GM18951 (cell line): ENCODE data around the gene NPIPA3.
"Not testable (repeated sequence)": the region's sequence is repeated elsewhere in the genome, so short reads cannot be mapped to it uniquely, and the experiment has no call there.

Experiments used
- POLR2A ChIP-seq: IDR thresholded peaks from 4 replicates; pipeline ENCODE4 v1.6.1; 2011; ENCODE audit warnings: mild to moderate bottlenecking; ENCODE audit not compliant: insufficient read length, insufficient read depth; ENCODE audit errors: extremely low read depth
- in situ Hi-C: fragments of 300-500 bp; cut with MboI; formaldehyde crosslinking; loops from one replicate; pipeline ENCODE4 v1.12.0; 2022; ENCODE audit warnings: low sequenced_read_pairs, mixed read lengths, inconsistent platforms; ENCODE audit not compliant: unreplicated experiment

The NPIPA3 gene

GRCh38 chr16:14703156-14704011, at the start of gene NPIPA3:
NPIPA3 (plus strand) TSS chr16:14703411; CDS start chr16:14708944, 5,533 bp downstream.
- in situ Hi-C loops = not testable (repeated sequence)

GRCh38 chr16:14658063-14658462, 45.1 kb upstream of the NPIPA3 start:
- in situ Hi-C loops = no loop called here
- TF ChIP-seq POLR2A = peak; percentile 27

GRCh38 chr16:14667347-14668266, 35.6 kb upstream of the NPIPA3 start:
- no peak for TF ChIP-seq POLR2A
- in situ Hi-C loops = no loop called here

GRCh38 chr16:14668556-14669223, 34.5 kb upstream of the NPIPA3 start:
- TF ChIP-seq POLR2A = no peak
- in situ Hi-C loops = no loop called here

GRCh38 chr16:14669776-14670175, 33.4 kb upstream of the NPIPA3 start:
- no peak for TF ChIP-seq POLR2A
- in situ Hi-C loops = no loop called here

- TF ChIP-seq POLR2A = no peak
- in situ Hi-C loops = no loop called here
Measured at GRCh38 chr16:14672403-14672971, 30.7 kb upstream of the NPIPA3 start.

GRCh38 chr16:14676633-14677032, 26.6 kb upstream of the NPIPA3 start:
- no peak for TF ChIP-seq POLR2A
- in situ Hi-C loops = no loop called here

- no peak for TF ChIP-seq POLR2A
- in situ Hi-C loops = no loop called here
Measured at GRCh38 chr16:14677627-14678026, 25.6 kb upstream of the NPIPA3 start.

- in situ Hi-C loops = no loop called here
- TF ChIP-seq POLR2A = no peak
Measured at GRCh38 chr16:14678748-14679497, 24.3 kb upstream of the NPIPA3 start.

- in situ Hi-C loops = loop anchor here (10.0 kb wide), 1 partner anchor 54 kb away; no protein-coding TSS in a partner anchor
Measured at GRCh38 chr16:14680396-14680795, 22.8 kb upstream of the NPIPA3 start.

GRCh38 chr16:14681115-14681514, 22.1 kb upstream of the NPIPA3 start:
- in situ Hi-C loops = loop anchor here (10.0 kb wide), 1 partner anchor 54 kb away; no protein-coding TSS in a partner anchor
- no peak for TF ChIP-seq POLR2A

GRCh38 chr16:14682121-14682520, 21.1 kb upstream of the NPIPA3 start:
- in situ Hi-C loops = loop anchor here (10.0 kb wide), 1 partner anchor 53 kb away; no protein-coding TSS in a partner anchor
- TF ChIP-seq POLR2A = no peak

GRCh38 chr16:14685870-14686793, 17.1 kb upstream of the NPIPA3 start:
- in situ Hi-C loops = loop anchor here (10.0 kb wide), 1 partner anchor 49 kb away; no protein-coding TSS in a partner anchor

- in situ Hi-C loops = not testable (repeated sequence)
Measured at GRCh38 chr16:14694129-14694528, 9.1 kb upstream of the NPIPA3 start, which contains the start of gene PLA2G10. PLA2G10 (minus strand) TSS chr16:14694308; CDS start chr16:14694229, 79 bp downstream.

GRCh38 chr16:14701859-14702258, 1.4 kb upstream of the NPIPA3 start:
- in situ Hi-C loops = not testable (repeated sequence)

GRCh38 chr16:14702672-14703071, 539 bp upstream of the NPIPA3 start:
- in situ Hi-C loops = not testable (repeated sequence)
